Fibroblast of pulmonary artery (primary cell): ENCODE measurements around the gene SLC35F3.

Experiments used
- DNase-seq: peaks from one replicate; pipeline ENCODE4 v3.0.0-alpha.2; 2010; ENCODE audit warnings: low read depth
- H3K4me3 ChIP-seq: replicated peaks from 2 replicates; pipeline ENCODE4 v1.5.1; 2011; ENCODE audit warnings: low read depth, mild to moderate bottlenecking, control low read depth, low read length, moderate library complexity
- CTCF ChIP-seq: IDR thresholded peaks from 2 replicates; pipeline ENCODE4 v1.5.1; 2011; ENCODE audit warnings: mild to moderate bottlenecking, control low read depth, low read length, inconsistent platforms; ENCODE audit errors: missing control alignments

SLC35F3 gene

DNA sequence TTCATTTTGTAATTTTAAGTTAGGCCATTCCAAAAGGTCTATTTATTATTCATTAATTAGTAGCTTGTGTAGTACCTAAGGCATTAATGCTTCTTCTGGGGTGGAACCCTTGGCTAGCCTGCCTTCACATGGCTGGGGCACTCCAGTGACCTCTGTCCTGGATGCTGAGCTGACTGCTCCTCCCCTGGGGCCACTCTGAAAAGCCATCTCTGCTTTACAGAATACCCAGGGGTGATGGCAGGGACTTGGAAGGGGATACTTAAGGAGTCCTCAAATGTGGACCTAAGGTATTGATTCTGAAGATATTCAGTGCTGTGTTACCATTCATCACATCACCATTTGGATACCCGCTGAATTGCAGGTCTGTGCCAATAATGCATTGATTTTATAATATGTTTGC is 281.0 kb downstream of the SLC35F3 start:
- TF ChIP-seq CTCF: no peak
- no peak overlapping the region for H3K4me3 ChIP-seq
- no peak for DNase-seq

DNA sequence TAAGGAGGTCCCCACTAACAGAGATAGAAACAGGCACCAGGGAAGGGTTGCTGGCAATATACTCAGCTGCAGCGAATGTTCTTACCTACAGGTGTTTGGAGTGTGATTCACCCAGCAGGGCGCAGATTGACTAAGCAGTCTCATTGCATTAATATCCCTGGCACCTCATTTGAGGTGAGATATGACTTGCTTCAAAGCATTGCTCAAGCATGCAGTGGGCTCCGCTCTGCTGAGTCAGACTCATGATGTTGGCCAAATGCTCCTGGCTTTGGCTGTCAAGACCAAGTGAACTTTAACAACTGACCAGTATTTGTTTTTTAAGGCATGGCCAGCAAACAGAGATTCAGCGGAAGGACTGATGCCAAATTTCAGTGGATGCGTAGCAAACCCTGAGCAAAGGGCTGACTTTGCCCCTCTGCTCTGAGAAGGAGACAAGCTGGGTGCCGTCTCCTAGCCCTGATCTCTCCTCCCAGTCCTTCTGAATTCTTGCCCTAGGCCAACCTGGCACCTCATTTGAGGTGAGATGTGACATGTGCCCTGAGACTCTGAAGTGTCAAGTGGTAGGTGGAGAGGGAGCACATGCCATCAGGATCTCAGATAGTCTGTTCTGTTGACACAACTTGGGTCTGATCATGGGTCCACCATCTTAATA is 281.7 kb downstream of the SLC35F3 start:
- no peak for DNase-seq
- TF ChIP-seq CTCF: no peak
- H3K4me3 ChIP-seq: no peak overlapping the region

DNA sequence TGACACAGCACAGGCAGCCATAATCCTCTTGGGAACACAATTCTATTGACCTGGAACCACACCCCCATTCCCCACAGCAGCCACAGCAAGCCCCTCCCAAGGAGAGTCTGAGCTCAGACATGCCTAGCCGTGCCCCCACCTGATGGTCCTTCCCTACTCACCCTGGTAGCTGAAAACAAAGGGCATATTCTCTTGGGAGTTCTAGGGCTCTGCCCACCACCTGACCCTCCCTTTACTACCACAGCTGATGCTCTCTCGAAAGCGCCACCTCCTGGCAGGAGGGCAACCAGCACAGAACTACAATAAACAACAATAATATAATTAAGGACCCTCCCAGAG is 283.9 kb downstream of the SLC35F3 start:
- no peak for TF ChIP-seq CTCF
- no peak for DNase-seq

DNA sequence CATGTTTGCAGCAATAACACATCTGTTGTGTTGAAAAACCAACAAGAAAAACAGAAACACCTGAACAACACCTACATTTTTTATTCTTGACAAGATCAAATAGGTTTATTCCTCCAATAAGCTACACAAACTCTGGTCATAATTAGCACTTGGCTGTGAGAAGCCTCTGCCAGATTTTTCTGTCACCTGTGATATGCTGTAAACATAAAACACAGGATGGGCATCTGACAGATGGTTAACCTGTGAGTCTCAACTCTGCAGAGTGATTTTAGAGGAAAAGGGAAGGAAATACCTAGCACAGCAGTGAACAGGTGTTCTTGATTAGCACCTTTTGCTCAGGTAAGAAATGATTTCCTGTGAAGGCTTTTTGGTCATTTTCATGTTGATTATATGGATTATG is 293.4 kb downstream of the SLC35F3 start:
- DNase-seq: no peak
- no peak for TF ChIP-seq CTCF
- no peak overlapping the region for H3K4me3 ChIP-seq

More for the DNA sequence above, 283.9 kb downstream of the SLC35F3 start:
- no peak overlapping the region for H3K4me3 ChIP-seq

- no peak for TF ChIP-seq CTCF
- no peak overlapping the region for H3K4me3 ChIP-seq
- no peak for DNase-seq
Measured at GRCh38 chr1:234199476-234200127, 295.1 kb downstream of the SLC35F3 start.

GRCh38 chr1:234200566-234200965 is 296.1 kb downstream of the SLC35F3 start:
- no peak overlapping the region for H3K4me3 ChIP-seq
- TF ChIP-seq CTCF: no peak
- no peak for DNase-seq

- no peak for TF ChIP-seq CTCF
- no peak overlapping the region for H3K4me3 ChIP-seq
- no peak for DNase-seq
Measured at GRCh38 chr1:234201600-234201999, 297.1 kb downstream of the SLC35F3 start.
